Measurements from ENCODE around the gene UIMC1. TPM values are rescaled to one million over a fixed set of nuclear protein-coding genes. Genes with fewer than 3 reads are reported as not detected.

UIMC1 gene
- total RNA-seq, 1 experiment from 2014 or later: 38.4 TPM

- no TSS peak for BruUV-seq (replicated peaks)
- CTCF ChIA-PET: no interaction called here
- no peak overlapping the region for H2AFZ ChIP-seq (ENCODE audit: low read depth, low read length, poor library complexity, severe bottlenecking)
Observed at GRCh38 chr5:176878906-176879662, 127.5 kb downstream of the UIMC1 start.

More at GRCh38 chr5:176878906-176879662, 127.5 kb downstream of the UIMC1 start:
- no peaks in the 10 kb centered on the region for H3K36me3 ChIP-seq (ENCODE audit: control insufficient read depth in 1 of 2, insufficient read depth in 2 of 2, low read length in 2 of 2)
- RAD21 ChIA-PET (ENCODE audit: low non-redundant PET in 1 of 2, low total read pairs in 2 of 2, uncharacterized antibody in 2 of 2, unreplicated experiment in 2 of 2): interaction anchor here in 1 of 2 experiments (1.2 kb wide), 1 partner anchor 219 kb away, joined by 3 read pairs; no protein-coding TSS in a partner anchor
- H4K20me1 ChIP-seq (ENCODE audit: insufficient read depth): no peaks in the 10 kb centered on the region
- H3K27me3 ChIP-seq (ENCODE audit: insufficient read depth, low read length): no peaks in the 10 kb centered on the region
- no peak overlapping the region for H3K4me3 ChIP-seq (replicated peaks in 1 of 2; ENCODE audit: low read depth in 1 of 2, low read length in 2 of 2)
- POLR2A ChIA-PET: no interaction called here
- H3K4me1 ChIP-seq (ENCODE audit: control insufficient read depth in 1 of 2, insufficient read depth in 2 of 2, low read length in 2 of 2): no peaks in the 10 kb centered on the region
- TF ChIP-seq CBX3 (IDR thresholded peaks at IDR 0.05; ENCODE audit: low read depth) (no peak), POLR2A (IDR thresholded peaks at IDR 0.05; ENCODE audit: borderline replicate concordance, extremely low read depth, insufficient read depth, insufficient read length) (no peak), ZNF274 (IDR thresholded peaks at IDR 0.05; ENCODE audit: low read depth, low read length) (no peak), SP1 (IDR thresholded peaks at IDR 0.05; ENCODE audit: low read depth) (no peak), POLR2AphosphoS5 (IDR thresholded peaks at IDR 0.05; ENCODE audit: low read depth, low read length) (no peak), SIN3A (IDR thresholded peaks at IDR 0.05; ENCODE audit: low read depth) (no peak), EZH2phosphoT487 (IDR thresholded peaks at IDR 0.05; ENCODE audit: borderline replicate concordance) (no peak), TCF7L2 (IDR thresholded peaks at IDR 0.05; ENCODE audit: borderline replicate concordance, extremely low read depth, insufficient read depth, insufficient read length) (no peak), FOSL1 (IDR thresholded peaks at IDR 0.05; ENCODE audit: low read depth) (no peak), CEBPB (IDR thresholded peaks at IDR 0.05; ENCODE audit: low read depth) (no peak), EZH2 (IDR thresholded peaks at IDR 0.05) (no peak), REST (IDR thresholded peaks at IDR 0.05; ENCODE audit: low read depth) (no peak), MAX (IDR thresholded peaks at IDR 0.05) (no peak), ELF1 (IDR thresholded peaks at IDR 0.05; ENCODE audit: borderline replicate concordance, low read depth) (no peak), SRF (IDR thresholded peaks at IDR 0.05; ENCODE audit: low read depth) (no peak), YY1 (IDR thresholded peaks at IDR 0.05; ENCODE audit: extremely low read depth, insufficient replicate concordance, low read depth, low read length) (no peak), ATF3 (IDR thresholded peaks at IDR 0.05) (no peak), CTCF (IDR thresholded peaks at IDR 0.05 in 2 of 3, conservative IDR thresholded peaks at IDR 0.05 in 1 of 3; ENCODE audit: borderline replicate concordance in 1 of 3, insufficient read depth in 1 of 3, low read depth in 2 of 3, low read length in 2 of 3) (no peak)
- no peak overlapping the region for H3K9ac ChIP-seq (ENCODE audit: low read length)
- no peaks in the 10 kb centered on the region for H3K79me2 ChIP-seq (ENCODE audit: insufficient read depth, low read length)
- H3K4me2 ChIP-seq (ENCODE audit: low read length): no peak overlapping the region
- intact Hi-C loops (cut with micrococcal nuclease): no loop called here
- no peaks in the 10 kb centered on the region for H3K9me2 ChIP-seq (ENCODE audit: insufficient read depth)
- no peak overlapping the region for H3K27ac ChIP-seq (ENCODE audit: low read depth, low read length)
- DNase-seq (ENCODE audit: low read depth, low spot score): no peak
- no peaks in the 10 kb centered on the region for H3K9me3 ChIP-seq (ENCODE audit: control insufficient read depth in 1 of 2, insufficient read depth in 1 of 2, low read depth in 1 of 2, low read length in 2 of 2)
- ATAC-seq: no peak

All from HCT116 (cell line).